Stomach (tissue), 4 donors: ENCODE results near the gene OR9G1.
"Not testable (repeated sequence)": the region's sequence is repeated elsewhere in the genome, so short reads cannot be mapped to it uniquely, and the experiment has no call there.

Source experiments
- CTCF ChIP-seq, 7 experiments: fragments of 450-650 bp in 4 of 7; fragments of 200-600 bp in 3 of 7; sonication (generic) in 3 of 7; IDR thresholded peaks; one replicate each; pipeline ENCODE4 v1.5.1; 2016 to 2019; ENCODE audit warnings: antibody characterized with exemption in 7 of 7, control low read depth in 2 of 7, mild to moderate bottlenecking in 1 of 7
- POLR2A ChIP-seq, 4 donors: fragments of 450-650 bp; IDR thresholded peaks; one replicate each; pipeline ENCODE4 v1.6.1; 2016; ENCODE audit warnings: antibody characterized with exemption in 4 of 4, control low read depth in 2 of 4, mild to moderate bottlenecking in 1 of 4, moderate library complexity in 1 of 4

GRCh38 chr11:56691179-56691578 is 7.7 kb upstream of the OR9G1 start:
- not testable (repeated sequence) for TF ChIP-seq CTCF, POLR2A (IDR thresholded peaks at IDR 0.05)
